Measurements from ENCODE around the gene ANKH. TPM values are rescaled to one million over a fixed set of nuclear protein-coding genes. Genes with fewer than 3 reads are reported as not detected.

ANKH gene
- total RNA-seq, 1 experiment from 2014 or later = 16.9 TPM

DNA sequence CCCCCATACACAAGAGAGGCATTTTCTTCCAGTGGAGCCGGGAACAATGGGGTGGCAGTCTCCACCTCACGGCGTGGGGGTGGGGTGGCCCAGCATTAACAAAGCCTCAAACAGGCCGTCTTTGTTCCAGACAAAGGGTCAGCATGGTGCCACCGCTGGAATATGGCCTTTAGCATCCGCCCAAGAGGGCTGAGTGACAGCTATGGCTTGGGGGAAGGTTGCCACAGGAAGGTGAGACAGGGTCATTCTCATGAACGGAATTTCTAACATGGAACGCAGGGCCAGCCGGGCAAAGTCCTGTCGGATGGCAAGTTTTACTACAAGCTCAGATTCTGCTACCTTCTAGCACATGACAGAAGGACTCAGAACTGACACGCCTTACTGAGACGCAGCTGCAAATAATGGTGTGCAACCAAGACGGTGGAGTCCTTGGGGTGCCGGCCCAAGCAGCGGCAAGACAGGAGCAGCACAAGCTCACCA is 143.1 kb downstream of the ANKH start (continued):
- TF ChIP-seq, protein P1, sequence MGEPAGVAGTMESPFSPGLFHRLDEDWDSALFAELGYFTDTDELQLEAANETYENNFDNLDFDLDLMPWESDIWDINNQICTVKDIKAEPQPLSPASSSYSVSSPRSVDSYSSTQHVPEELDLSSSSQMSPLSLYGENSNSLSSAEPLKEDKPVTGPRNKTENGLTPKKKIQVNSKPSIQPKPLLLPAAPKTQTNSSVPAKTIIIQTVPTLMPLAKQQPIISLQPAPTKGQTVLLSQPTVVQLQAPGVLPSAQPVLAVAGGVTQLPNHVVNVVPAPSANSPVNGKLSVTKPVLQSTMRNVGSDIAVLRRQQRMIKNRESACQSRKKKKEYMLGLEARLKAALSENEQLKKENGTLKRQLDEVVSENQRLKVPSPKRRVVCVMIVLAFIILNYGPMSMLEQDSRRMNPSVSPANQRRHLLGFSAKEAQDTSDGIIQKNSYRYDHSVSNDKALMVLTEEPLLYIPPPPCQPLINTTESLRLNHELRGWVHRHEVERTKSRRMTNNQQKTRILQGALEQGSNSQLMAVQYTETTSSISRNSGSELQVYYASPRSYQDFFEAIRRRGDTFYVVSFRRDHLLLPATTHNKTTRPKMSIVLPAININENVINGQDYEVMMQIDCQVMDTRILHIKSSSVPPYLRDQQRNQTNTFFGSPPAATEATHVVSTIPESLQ (CRISPR knock-in tag; IDR thresholded peaks at IDR 0.05) = no peak
- TF ChIP-seq ZNF232 (CRISPR knock-in tag; IDR thresholded peaks at IDR 0.05) = no peak

- ATAC-seq (no peak; the same call in 1 of the 2 replicates), DNase-seq (ENCODE audit: low spot score) (no peak)
- Mint-ChIP-seq H3K27me3 (ENCODE audit: low read depth) (no peaks in the 10 kb centered on the region; the same call in 1 of the 2 replicates), H3K27ac (no peak overlapping the region), H3K36me3 (no peaks in the 10 kb centered on the region), H3K4me1 (peaks cover 36% of the 10 kb centered on the region), H3K4me3 (peak overlapping the region; percentile 13; the same call in 1 of the 2 replicates), H3K9me3 (no peaks in the 10 kb centered on the region)
- ChIA-PET CTCF (interaction anchor here (0.9 to 5.6 kb wide), 12 partner anchors 16 to 299 kb away, joined by 3 to 52 read pairs (median 4); no protein-coding TSS in a partner anchor), POLR2A (no interaction called here)
- no peak for TF ChIP-seq GRHL2 (CRISPR knock-in tag; IDR thresholded peaks at IDR 0.05; ENCODE audit: insufficient replicate concordance, severe bottlenecking)
- peak; percentile 59; the same call in 1 of the 2 replicates for TF ChIP-seq PRDM15 (CRISPR knock-in tag; IDR thresholded peaks at IDR 0.05)
Observed at GRCh38 chr5:14727928-14728458, 143.6 kb downstream of the ANKH start.

- ChIA-PET CTCF (interaction anchor here (1.0 to 5.6 kb wide), 8 partner anchors 15 to 299 kb away, joined by 3 to 52 read pairs (median 4); no protein-coding TSS in a partner anchor), POLR2A (no interaction called here)
- DNase-seq (ENCODE audit: low spot score) = peak; percentile 82
- no peaks in the 10 kb centered on the region; the same call in 1 of the 2 replicates for H3K9me3 Mint-ChIP-seq
- peak overlapping the region; percentile 69; the same call in 1 of the 2 replicates for H3K27ac Mint-ChIP-seq
- H3K4me3 Mint-ChIP-seq = no peak overlapping the region
- H3K36me3 Mint-ChIP-seq = no peaks in the 10 kb centered on the region
- H3K4me1 Mint-ChIP-seq = peaks cover 36% of the 10 kb centered on the region
- no peaks in the 10 kb centered on the region; the same call in 1 of the 2 replicates for H3K27me3 Mint-ChIP-seq (ENCODE audit: low read depth)
- ATAC-seq = peak; percentile 8
- TF ChIP-seq PRDM15 (CRISPR knock-in tag; IDR thresholded peaks at IDR 0.05) (peak; percentile 94), SMAD4 (CRISPR knock-in tag; IDR thresholded peaks at IDR 0.05) (no peak), CTCF (IDR thresholded peaks at IDR 0.05) (peak; percentile 77), ZNF532 (CRISPR knock-in tag; IDR thresholded peaks at IDR 0.05; ENCODE audit: borderline replicate concordance) (no peak)
- TF ChIP-seq, protein P2, sequence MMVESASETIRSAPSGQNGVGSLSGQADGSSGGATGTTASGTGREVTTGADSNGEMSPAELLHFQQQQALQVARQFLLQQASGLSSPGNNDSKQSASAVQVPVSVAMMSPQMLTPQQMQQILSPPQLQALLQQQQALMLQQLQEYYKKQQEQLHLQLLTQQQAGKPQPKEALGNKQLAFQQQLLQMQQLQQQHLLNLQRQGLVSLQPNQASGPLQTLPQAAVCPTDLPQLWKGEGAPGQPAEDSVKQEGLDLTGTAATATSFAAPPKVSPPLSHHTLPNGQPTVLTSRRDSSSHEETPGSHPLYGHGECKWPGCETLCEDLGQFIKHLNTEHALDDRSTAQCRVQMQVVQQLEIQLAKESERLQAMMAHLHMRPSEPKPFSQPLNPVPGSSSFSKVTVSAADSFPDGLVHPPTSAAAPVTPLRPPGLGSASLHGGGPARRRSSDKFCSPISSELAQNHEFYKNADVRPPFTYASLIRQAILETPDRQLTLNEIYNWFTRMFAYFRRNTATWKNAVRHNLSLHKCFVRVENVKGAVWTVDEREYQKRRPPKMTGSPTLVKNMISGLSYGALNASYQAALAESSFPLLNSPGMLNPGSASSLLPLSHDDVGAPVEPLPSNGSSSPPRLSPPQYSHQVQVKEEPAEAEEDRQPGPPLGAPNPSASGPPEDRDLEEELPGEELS (CRISPR knock-in tag; IDR thresholded peaks at IDR 0.05) = no peak
Observed at GRCh38 chr5:14727428-14727865, 144.1 kb downstream of the ANKH start.
